GM20000 (cell line): Measurements from ENCODE around the gene KLF6.
A peak's percentile ranks its signal among the peaks of the same experiment; 100 is the strongest.

Experiments used
- DNase-seq: peaks from one replicate; pipeline ENCODE4 v3.0.0; 2012; ENCODE audit warnings: low spot score
- CTCF ChIP-seq: IDR thresholded peaks from 2 replicates; pipeline ENCODE4 v1.5.1; 2012; ENCODE audit warnings: mild to moderate bottlenecking, control low read depth; ENCODE audit errors: extremely low read depth, missing control alignments

KLF6 gene

GRCh38 chr10:3787016-3787400 is 2.0 kb upstream of the KLF6 start:
- TF ChIP-seq CTCF = no peak
- no peak for DNase-seq

- no peak for TF ChIP-seq CTCF
- no peak for DNase-seq
Measured at GRCh38 chr10:3786295-3787015, 1.4 kb upstream of the KLF6 start.

- DNase-seq = no peak
- no peak for TF ChIP-seq CTCF
Measured at GRCh38 chr10:3785851-3786271, 852 bp upstream of the KLF6 start.

- no peak for TF ChIP-seq CTCF
Measured at GRCh38 chr10:3785251-3785850, 342 bp upstream of the KLF6 start.

GRCh38 chr10:3783682-3784432 is 1.2 kb downstream of the KLF6 start:
- no peak for DNase-seq
- no peak for TF ChIP-seq CTCF

More at GRCh38 chr10:3785251-3785850, 342 bp upstream of the KLF6 start:
- DNase-seq = peak; percentile 100

GRCh38 chr10:3783316-3783681 is 1.7 kb downstream of the KLF6 start:
- no peak for TF ChIP-seq CTCF
- DNase-seq = peak; percentile 83
